PC-3 (cell line): ENCODE measurements around the gene LSP1.

Source experiments
- CTCF ChIP-seq: fragments of 300-600 bp; sonication (generic); conservative IDR thresholded peaks from 2 replicates; pipeline ENCODE4 v1.5.1; 2017; ENCODE audit warnings: antibody characterized with exemption, low read depth, mild to moderate bottlenecking, low read length
- EZH2 ChIP-seq: fragments of 300-600 bp; sonication (generic); IDR thresholded peaks from one replicate; pipeline ENCODE4 v1.6.1; 2017; ENCODE audit warnings: antibody characterized with exemption, mild to moderate bottlenecking, low read length; ENCODE audit not compliant: unreplicated experiment
- EZH2phosphoT487 ChIP-seq: fragments of 300-600 bp; sonication (generic); IDR thresholded peaks from 2 replicates; pipeline ENCODE4 v1.6.1; 2018; ENCODE audit warnings: mild to moderate bottlenecking, antibody characterized with exemption, low read length, borderline replicate concordance

- TF ChIP-seq CTCF (no peak), EZH2 (no peak), EZH2phosphoT487 (no peak)
These were observed 6.1 kb downstream of the LSP1 start for GRCh38 chr11:1859004-1859403.
